Epithelial cell of prostate (primary cell): ENCODE measurements around the gene FAF1.
A peak's percentile ranks its signal among the peaks of the same experiment; 100 is the strongest.
"Not testable (repeated sequence)": the region's sequence is repeated elsewhere in the genome, so short reads cannot be mapped to it uniquely, and the experiment has no call there.

Experiments
- DNase-seq: peaks from one replicate; pipeline ENCODE4 v3.0.0-alpha.2; 2011; ENCODE audit warnings: low read depth, low spot score
- H3K27ac ChIP-seq: fragments of 450-650 bp; 2 replicates; pipeline ENCODE4 v1.5.1; 2017; ENCODE audit warnings: mild to moderate bottlenecking

The FAF1 gene

GRCh38 chr1:50920409-50920808 lies 39.7 kb downstream of the FAF1 start:
- no peak overlapping the region for H3K27ac ChIP-seq
- DNase-seq: no peak

- DNase-seq: no peak
- H3K27ac ChIP-seq: no peak overlapping the region
Observed at GRCh38 chr1:50917138-50918137, 42.6 kb downstream of the FAF1 start.

- no peak for DNase-seq
- no peak overlapping the region for H3K27ac ChIP-seq
Observed at GRCh38 chr1:50915621-50916020, 44.4 kb downstream of the FAF1 start.

GRCh38 chr1:50913954-50914353 lies 46.1 kb downstream of the FAF1 start:
- DNase-seq: no peak

GRCh38 chr1:50910356-50910755 lies 49.7 kb downstream of the FAF1 start:
- not testable (repeated sequence) for H3K27ac ChIP-seq, DNase-seq

More at GRCh38 chr1:50913954-50914353, 46.1 kb downstream of the FAF1 start:
- H3K27ac ChIP-seq: no peak overlapping the region

GRCh38 chr1:50907610-50908009 lies 52.5 kb downstream of the FAF1 start:
- not testable (repeated sequence) for DNase-seq, H3K27ac ChIP-seq

GRCh38 chr1:50906050-50906449 lies 54.0 kb downstream of the FAF1 start:
- not testable (repeated sequence) for DNase-seq, H3K27ac ChIP-seq

GRCh38 chr1:50902419-50902818 lies 57.6 kb downstream of the FAF1 start:
- no peak overlapping the region for H3K27ac ChIP-seq
- DNase-seq: no peak

- no peak overlapping the region for H3K27ac ChIP-seq
- no peak for DNase-seq
Observed at GRCh38 chr1:50901872-50902271, 58.2 kb downstream of the FAF1 start.

GRCh38 chr1:50898773-50899172 lies 61.3 kb downstream of the FAF1 start:
- H3K27ac ChIP-seq: no peak overlapping the region
- DNase-seq: no peak

- H3K27ac ChIP-seq: no peak overlapping the region
- no peak for DNase-seq
Observed at GRCh38 chr1:50894340-50894739, 65.7 kb downstream of the FAF1 start.

GRCh38 chr1:50893466-50893865 lies 66.6 kb downstream of the FAF1 start:
- peak; percentile 2 for DNase-seq
- no peak overlapping the region for H3K27ac ChIP-seq

GRCh38 chr1:50887555-50887954 lies 72.5 kb downstream of the FAF1 start:
- DNase-seq, H3K27ac ChIP-seq: not testable (repeated sequence)

- no peak for DNase-seq
- no peak overlapping the region for H3K27ac ChIP-seq
Observed at GRCh38 chr1:50880373-50880772, 79.7 kb downstream of the FAF1 start.

- no peak overlapping the region for H3K27ac ChIP-seq
- no peak for DNase-seq
Observed at GRCh38 chr1:50879137-50879536, 80.9 kb downstream of the FAF1 start.

GRCh38 chr1:50878434-50878833 lies 81.6 kb downstream of the FAF1 start:
- DNase-seq: no peak
- no peak overlapping the region for H3K27ac ChIP-seq

GRCh38 chr1:50877641-50878040 lies 82.4 kb downstream of the FAF1 start:
- no peak for DNase-seq
- H3K27ac ChIP-seq: no peak overlapping the region

GRCh38 chr1:50873458-50874187 lies 86.4 kb downstream of the FAF1 start:
- DNase-seq: peak; percentile 16
- no peak overlapping the region for H3K27ac ChIP-seq

GRCh38 chr1:50864845-50865244 lies 95.2 kb downstream of the FAF1 start:
- H3K27ac ChIP-seq, DNase-seq: not testable (repeated sequence)

GRCh38 chr1:50861772-50862171 lies 98.3 kb downstream of the FAF1 start:
- no peak overlapping the region for H3K27ac ChIP-seq
- no peak for DNase-seq

- DNase-seq: no peak
- H3K27ac ChIP-seq: no peak overlapping the region
Observed at GRCh38 chr1:50860702-50861101, 99.4 kb downstream of the FAF1 start.
